Panc1 (cell line): ENCODE measurements around the gene CNOT4.

Source experiments
- CTCF ChIP-seq: fragments of 450-650 bp; IDR thresholded peaks from 2 replicates; pipeline ENCODE4 v1.5.1; 2017; ENCODE audit warnings: mild to moderate bottlenecking
- REST ChIP-seq, 2 experiments: IDR thresholded peaks; 2 replicates each; pipeline ENCODE4 v1.6.1; 2011 to 2012; ENCODE audit warnings: low read depth in 2 of 2, control low read depth in 1 of 2, low read length in 1 of 2, mild to moderate bottlenecking in 1 of 2, moderate library complexity in 1 of 2; ENCODE audit not compliant: insufficient read depth in 1 of 2
- TCF7L2 ChIP-seq: IDR thresholded peaks from 2 replicates; pipeline ENCODE4 v1.6.1; 2011; ENCODE audit warnings: mild to moderate bottlenecking, low read depth, low read length, inconsistent platforms

- no peak for TF ChIP-seq TCF7L2
- TF ChIP-seq REST (IDR thresholded peaks at IDR 0.05; ENCODE audit: insufficient read depth in 1 of 2, low read depth in 2 of 2, low read length in 1 of 2): no peak
- TF ChIP-seq CTCF: no peak
Observed at GRCh38 chr7:135313971-135314370, 195.9 kb downstream of the CNOT4 start.
